ENCODE results near the gene MDM2. TPM values are rescaled to one million over a fixed set of nuclear protein-coding genes. Genes with fewer than 3 reads are reported as not detected.

MDM2 gene
- total and polyA plus RNA-seq, 2 of the 8 experiments (the other 6 are each of a cell fraction or from before 2014, with no cell fraction given) = 15.1 to 115 TPM

DNA sequence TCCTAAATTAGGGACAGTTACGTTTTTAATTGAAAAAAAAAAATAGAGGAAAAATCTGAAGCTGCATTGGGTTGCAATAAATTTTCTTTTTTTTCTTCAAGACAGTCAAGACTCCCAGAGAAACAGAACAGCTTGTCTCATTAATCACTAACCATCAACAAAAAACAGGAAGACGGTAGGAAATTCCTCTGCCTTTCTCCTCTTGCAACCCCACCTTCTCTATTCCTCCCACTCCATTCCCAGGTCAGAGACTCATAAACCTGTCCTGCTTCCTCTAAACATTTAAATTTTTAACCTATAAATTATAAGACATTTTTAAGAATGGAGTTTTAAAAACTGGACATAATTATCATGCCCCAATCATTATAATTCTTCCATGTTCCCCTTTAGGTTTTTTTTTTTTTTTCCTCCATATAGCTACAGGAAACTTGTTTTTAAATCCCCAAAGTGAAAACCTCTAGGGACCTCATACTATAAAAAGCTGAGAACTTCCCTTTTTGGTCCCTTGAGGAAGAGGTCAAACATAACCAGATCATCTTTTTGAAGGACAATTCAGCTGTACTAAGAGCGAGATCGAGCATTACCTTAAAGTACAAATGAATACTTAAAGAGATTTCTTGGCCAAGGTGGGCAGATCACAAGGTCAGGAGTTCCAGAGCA is 89.0 kb downstream of the MDM2 start (continued):
- TF ChIP-seq RAD21 (IDR thresholded peaks at IDR 0.05 in 1 of 2, conservative IDR thresholded peaks at IDR 0.05 in 1 of 2; ENCODE audit: low read depth in 2 of 2, low read length in 2 of 2) (no peak), KDM4A (IDR thresholded peaks at IDR 0.05; ENCODE audit: low read depth, low read length, severe bottlenecking) (no peak), JUN (IDR thresholded peaks at IDR 0.05; ENCODE audit: low read depth, low read length) (no peak), NRF1 (IDR thresholded peaks at IDR 0.05; ENCODE audit: low read depth, low read length) (no peak), TEAD4 (IDR thresholded peaks at IDR 0.05; ENCODE audit: low read depth, low read length) (no peak), ZNF274 (IDR thresholded peaks at IDR 0.05; ENCODE audit: borderline replicate concordance, extremely low read depth, low read length) (no peak), TCF12 (IDR thresholded peaks at IDR 0.05; ENCODE audit: low read depth, low read length) (no peak), SIN3A (conservative IDR thresholded peaks at IDR 0.05 in 1 of 2, IDR thresholded peaks at IDR 0.05 in 1 of 2; ENCODE audit: low read depth in 1 of 2, low read length in 2 of 2) (no peak)

Measured in H1 (cell line).